Measurements from ENCODE around the gene LYRM4.

DNA sequence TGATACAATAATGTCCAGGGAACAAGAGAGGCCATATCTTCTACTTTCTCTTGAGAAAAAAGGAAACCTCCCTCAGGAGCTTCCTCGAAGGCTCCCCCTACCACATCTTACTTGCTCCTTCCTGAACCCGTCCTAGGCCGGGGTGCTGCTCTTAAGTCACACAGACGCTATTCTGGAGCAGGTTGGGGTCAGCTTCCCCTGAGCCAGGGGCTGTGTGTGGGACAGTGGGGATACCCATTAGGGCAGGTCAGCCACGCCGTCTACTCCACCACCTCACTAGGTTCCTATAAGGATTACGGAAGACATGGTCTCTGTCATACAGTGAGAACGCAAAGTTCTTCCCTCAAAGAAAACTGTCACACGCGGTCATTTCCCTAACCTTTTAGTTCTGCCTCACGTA lies 183.8 kb downstream of the LYRM4 start:
- TF ChIP-seq POLR2AphosphoS5 (IDR thresholded peaks at IDR 0.05; ENCODE audit: control insufficient read depth, insufficient read depth, low read depth, low read length) (no peak), ZBTB11 (CRISPR knock-in tag; IDR thresholded peaks at IDR 0.05) (no peak), ZNF12 (CRISPR knock-in tag; IDR thresholded peaks at IDR 0.05) (no peak), ESRRA (IDR thresholded peaks at IDR 0.05; ENCODE audit: borderline replicate concordance, low read depth) (no peak)
- TF ChIP-seq, protein P1, sequence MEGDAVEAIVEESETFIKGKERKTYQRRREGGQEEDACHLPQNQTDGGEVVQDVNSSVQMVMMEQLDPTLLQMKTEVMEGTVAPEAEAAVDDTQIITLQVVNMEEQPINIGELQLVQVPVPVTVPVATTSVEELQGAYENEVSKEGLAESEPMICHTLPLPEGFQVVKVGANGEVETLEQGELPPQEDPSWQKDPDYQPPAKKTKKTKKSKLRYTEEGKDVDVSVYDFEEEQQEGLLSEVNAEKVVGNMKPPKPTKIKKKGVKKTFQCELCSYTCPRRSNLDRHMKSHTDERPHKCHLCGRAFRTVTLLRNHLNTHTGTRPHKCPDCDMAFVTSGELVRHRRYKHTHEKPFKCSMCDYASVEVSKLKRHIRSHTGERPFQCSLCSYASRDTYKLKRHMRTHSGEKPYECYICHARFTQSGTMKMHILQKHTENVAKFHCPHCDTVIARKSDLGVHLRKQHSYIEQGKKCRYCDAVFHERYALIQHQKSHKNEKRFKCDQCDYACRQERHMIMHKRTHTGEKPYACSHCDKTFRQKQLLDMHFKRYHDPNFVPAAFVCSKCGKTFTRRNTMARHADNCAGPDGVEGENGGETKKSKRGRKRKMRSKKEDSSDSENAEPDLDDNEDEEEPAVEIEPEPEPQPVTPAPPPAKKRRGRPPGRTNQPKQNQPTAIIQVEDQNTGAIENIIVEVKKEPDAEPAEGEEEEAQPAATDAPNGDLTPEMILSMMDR (IDR thresholded peaks at IDR 0.05 in 2 of 3, conservative IDR thresholded peaks at IDR 0.05 in 1 of 3; ENCODE audit: insufficient read depth in 2 of 3, low read depth in 1 of 3, low read length in 3 of 3): no peak

Measured in K562 (cell line).